T-helper 2 cell treated with Interferon-gamma antibody and Interleukin-4, amounts not matched to agents 5 μg/mL and 100 μg/mL, for 36 hours (primary cell): ENCODE measurements around the gene INSRR.

Experiments
- DNase-seq: peaks from one replicate; pipeline ENCODE4 v3.0.0; 2021; ENCODE audit warnings: low spot score
- H3K27ac Mint-ChIP-seq: one replicate; pipeline ENCODE4 v1.8.0; 2021; ENCODE audit warnings: mild to moderate bottlenecking, mixed read lengths
- H3K27me3 Mint-ChIP-seq: one replicate; pipeline ENCODE4 v1.8.0; 2021; ENCODE audit warnings: low read depth, mixed read lengths
- H3K36me3 Mint-ChIP-seq: one replicate; pipeline ENCODE4 v1.8.0; 2021; ENCODE audit warnings: low read depth, mixed read lengths
- H3K4me1 Mint-ChIP-seq: one replicate; pipeline ENCODE4 v1.8.0; 2021; ENCODE audit warnings: low read depth, mixed read lengths
- H3K4me3 Mint-ChIP-seq: one replicate; pipeline ENCODE4 v1.8.0; 2022; ENCODE audit warnings: mild to moderate bottlenecking, moderate library complexity, mixed read lengths
- H3K9me3 Mint-ChIP-seq: one replicate; pipeline ENCODE4 v1.8.0; 2021; ENCODE audit warnings: mixed read lengths

The INSRR gene

DNA sequence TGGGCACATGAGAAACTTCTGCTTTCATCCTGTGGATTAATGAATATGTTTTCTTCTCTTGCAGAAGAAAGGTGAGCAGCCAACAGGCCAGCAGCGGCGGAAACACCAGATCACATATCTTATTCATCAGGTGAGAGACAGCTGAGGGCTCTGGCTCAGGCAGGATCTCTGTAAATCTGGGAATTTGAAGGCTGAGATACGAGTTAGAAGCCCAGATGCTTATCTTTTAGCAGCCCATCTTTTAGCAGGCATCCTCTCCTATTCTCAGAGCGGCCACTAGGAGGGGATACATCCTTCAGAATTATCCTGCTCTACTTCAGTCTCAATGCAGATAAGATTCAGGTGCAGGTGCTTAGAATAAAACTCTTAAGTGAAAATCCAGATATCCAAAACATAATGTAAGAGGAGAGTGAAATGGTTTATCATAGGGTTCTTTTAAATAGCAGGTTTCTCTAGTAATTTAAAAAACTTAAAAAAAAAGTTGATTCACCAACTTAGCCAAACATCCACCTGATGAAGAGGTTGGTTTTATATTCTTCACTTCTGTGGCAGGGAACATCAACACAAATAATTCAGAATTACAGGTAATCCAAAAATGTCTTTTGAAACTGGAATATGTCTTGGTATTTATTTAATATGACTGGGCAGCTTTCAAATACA lies 61.6 kb downstream of the INSRR start:
- no peak overlapping the region for H3K4me3 Mint-ChIP-seq
- H3K9me3 Mint-ChIP-seq = no peaks in the 10 kb centered on the region
- no peak overlapping the region for H3K27ac Mint-ChIP-seq
- DNase-seq = peak; percentile 36
- peaks cover 49% of the 10 kb centered on the region for H3K36me3 Mint-ChIP-seq
- H3K4me1 Mint-ChIP-seq = peaks cover 16% of the 10 kb centered on the region
- H3K27me3 Mint-ChIP-seq = no peaks in the 10 kb centered on the region

DNA sequence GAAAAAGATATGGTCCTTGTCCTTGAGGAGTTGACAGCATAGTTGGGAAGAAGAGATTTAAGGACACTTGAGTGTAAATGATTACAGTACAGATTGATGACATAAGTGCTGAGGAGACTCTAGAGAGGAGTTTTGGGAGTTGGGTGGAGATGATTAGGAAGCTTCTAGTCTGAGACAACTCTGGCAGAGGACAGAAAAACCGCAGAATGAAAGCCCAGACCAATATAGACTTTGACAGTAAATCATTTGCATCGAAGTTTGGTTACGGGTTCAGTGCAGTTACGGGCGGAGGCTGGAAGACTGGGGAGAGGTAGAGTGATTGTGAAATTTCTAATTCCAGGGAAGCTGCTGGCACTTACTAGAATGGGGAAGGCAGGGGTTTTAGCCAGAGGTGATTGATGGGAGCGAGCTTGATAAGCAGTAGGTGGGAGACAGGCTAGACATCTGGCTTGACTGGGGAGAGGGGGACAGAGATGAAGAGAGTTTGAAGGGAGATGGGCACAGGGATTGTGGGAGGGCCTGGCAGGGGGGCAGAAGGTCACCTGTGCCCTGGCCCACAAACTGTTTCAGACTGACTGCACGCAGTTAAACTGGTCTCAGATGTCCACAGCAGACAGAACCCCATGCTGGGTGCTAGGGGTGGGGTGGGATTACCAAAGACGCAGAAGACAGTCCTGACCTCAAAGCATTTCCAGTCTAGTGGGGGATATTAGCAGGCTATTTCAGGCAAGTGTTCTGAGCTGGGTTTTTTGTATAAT lies 62.4 kb downstream of the INSRR start:
- Mint-ChIP-seq H3K4me1 (peaks cover 11% of the 10 kb centered on the region), H3K27ac (no peak overlapping the region), H3K9me3 (no peaks in the 10 kb centered on the region), H3K36me3 (peaks cover 50% of the 10 kb centered on the region), H3K27me3 (no peaks in the 10 kb centered on the region), H3K4me3 (no peak overlapping the region)
- no peak for DNase-seq

DNA sequence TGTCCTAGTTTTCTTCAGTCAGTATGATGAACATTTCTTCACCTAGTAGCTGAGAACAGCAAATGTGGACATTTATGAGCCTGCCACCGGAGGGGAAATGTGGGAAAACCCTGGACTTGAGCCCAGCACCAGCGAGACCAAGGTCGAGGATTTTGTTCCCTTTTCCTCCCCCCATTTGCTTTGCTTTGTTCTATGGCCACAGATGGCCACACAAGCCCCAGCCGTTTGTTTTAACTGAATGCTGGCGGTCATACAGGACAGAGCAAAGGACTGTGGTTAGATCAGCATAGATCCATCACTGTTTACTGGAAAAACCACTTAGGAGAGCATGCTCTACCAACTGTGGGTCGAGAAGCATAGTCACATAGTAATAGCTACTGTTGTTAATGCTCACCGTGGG lies 63.1 kb downstream of the INSRR start:
- Mint-ChIP-seq H3K27ac (no peak overlapping the region), H3K36me3 (peaks cover 50% of the 10 kb centered on the region), H3K27me3 (no peaks in the 10 kb centered on the region), H3K4me3 (no peak overlapping the region), H3K9me3 (no peaks in the 10 kb centered on the region), H3K4me1 (peaks cover 4% of the 10 kb centered on the region)
- no peak for DNase-seq

DNA sequence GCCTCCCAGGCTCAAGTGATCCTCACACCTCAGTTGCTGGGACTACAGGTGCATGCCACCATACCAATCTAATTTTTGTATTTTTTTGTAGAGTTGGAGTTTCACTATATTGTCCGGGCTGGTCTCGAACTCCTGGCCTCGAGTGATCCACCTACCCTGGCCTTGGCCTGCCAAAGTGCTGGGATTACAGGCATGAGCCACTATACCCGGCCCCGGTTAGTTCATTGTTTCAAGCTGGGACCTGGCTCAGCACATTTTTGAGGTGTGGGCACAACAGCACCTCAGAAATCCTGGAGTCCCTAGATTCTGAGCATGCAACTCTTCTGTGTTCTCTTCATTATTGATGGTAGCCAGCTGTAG lies 63.6 kb downstream of the INSRR start:
- DNase-seq = no peak
- peaks cover 47% of the 10 kb centered on the region for H3K36me3 Mint-ChIP-seq
- no peak overlapping the region for H3K4me3 Mint-ChIP-seq
- no peaks in the 10 kb centered on the region for H3K9me3 Mint-ChIP-seq
- no peak overlapping the region for H3K27ac Mint-ChIP-seq
- no peaks in the 10 kb centered on the region for H3K27me3 Mint-ChIP-seq
- peaks cover 3% of the 10 kb centered on the region for H3K4me1 Mint-ChIP-seq

DNA sequence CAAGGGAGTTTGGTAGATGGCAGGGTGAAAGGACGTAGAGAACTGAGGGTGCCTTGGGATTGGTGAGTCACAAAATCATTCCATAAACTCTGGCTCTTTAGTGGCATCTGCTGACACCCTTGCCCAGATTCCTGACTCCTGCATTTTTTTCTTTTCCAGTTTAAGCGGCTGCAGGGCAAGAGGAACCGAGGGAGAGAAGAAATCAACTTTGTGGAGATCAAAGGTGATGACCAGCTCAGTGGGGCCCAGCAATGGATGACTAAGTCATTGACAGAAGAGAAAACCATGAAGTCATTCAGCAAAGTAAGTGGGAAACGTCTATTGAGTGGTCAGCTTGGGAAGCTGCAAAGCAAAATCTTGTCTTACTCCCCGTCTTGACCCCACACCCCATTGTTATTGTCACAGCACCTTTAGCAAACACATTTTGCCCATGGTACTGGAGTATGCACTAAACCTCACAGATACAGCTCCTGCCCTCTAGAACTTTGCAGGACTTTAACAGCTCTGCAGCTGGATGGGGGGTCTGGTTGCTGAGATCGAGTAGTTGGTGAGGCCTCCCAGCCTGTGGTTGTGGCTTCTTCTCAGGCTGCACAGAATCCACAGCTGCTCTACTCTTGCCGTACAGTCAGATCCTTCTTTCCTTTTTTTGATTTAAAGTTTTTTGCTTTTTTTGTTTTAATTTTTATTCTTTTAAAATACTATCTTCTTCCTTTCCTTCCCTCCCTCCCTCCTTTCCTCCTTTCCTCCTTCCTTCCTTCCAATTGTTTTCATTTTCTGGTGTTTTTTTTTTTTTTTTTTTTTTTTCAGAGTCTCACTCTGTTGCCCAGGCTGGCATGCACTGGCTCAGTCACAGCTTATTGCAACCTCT lies 64.2 kb downstream of the INSRR start:
- H3K27ac Mint-ChIP-seq = no peak overlapping the region
- no peak overlapping the region for H3K4me3 Mint-ChIP-seq
- peaks cover 49% of the 10 kb centered on the region for H3K36me3 Mint-ChIP-seq
- peaks cover under 1% of the 10 kb centered on the region for H3K4me1 Mint-ChIP-seq
- no peaks in the 10 kb centered on the region for H3K9me3 Mint-ChIP-seq
- H3K27me3 Mint-ChIP-seq = no peaks in the 10 kb centered on the region
- DNase-seq = no peak
